Measurements from ENCODE around the gene CMTM4. TPM values are rescaled to one million over a fixed set of nuclear protein-coding genes. Genes with fewer than 3 reads are reported as not detected.

The CMTM4 gene
- total and polyA plus RNA-seq, 2 of the 8 experiments (the other 6 are each of a cell fraction or from before 2014, with no cell fraction given) = 35.3 to 51.7 TPM

DNA sequence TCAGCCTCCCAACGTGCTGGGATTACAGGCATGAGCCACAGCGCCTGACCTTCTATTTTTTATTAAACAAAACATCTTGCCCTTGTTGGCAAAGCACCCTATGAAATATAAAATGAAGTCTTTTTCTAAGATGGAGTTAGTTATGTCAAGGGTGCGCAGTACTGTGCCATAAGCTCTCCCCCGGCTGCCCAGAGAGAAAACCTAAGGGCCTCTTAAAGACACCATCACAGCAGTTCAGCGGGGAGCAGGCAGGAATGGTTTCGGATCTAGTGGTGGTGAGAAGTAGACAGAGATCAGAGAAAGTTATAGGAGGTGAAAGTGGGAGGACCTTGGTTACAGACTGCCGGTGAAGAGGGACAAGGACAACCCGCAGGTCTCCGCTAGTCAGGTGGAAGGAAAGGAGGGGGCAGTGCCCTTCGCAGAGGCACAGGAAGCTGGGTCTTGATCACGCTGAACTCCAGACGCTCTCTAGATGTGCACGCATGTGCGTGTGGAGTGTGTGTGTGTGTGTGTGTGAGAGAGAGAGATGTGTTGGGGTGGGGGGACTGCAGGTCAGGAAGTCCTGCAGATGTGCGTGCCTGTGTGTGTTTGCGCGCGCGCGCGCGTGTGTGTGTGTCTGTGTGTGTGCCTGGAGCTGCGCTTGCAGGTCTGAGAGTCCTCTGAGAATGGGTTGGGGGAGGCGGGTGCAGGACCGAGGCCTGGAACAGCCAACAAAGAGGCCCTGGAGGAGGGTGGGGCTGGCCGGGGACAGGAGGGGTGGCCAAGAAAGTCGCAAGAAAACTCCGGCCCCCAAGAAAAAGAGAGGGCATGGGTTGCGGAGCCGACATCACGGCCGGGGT lies 92.8 kb downstream of the CMTM4 start (continued):
- TF ChIP-seq SUZ12 (IDR thresholded peaks at IDR 0.05; ENCODE audit: low read length) (no peak; the same call in 1 of the 2 replicates), JUN (IDR thresholded peaks at IDR 0.05; ENCODE audit: low read depth, low read length) (no peak), EGR1 (IDR thresholded peaks at IDR 0.05; ENCODE audit: borderline replicate concordance, low read depth, low read length) (no peak)
- TF ChIP-seq, protein P1, sequence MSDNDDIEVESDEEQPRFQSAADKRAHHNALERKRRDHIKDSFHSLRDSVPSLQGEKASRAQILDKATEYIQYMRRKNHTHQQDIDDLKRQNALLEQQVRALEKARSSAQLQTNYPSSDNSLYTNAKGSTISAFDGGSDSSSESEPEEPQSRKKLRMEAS (IDR thresholded peaks at IDR 0.05) = 0 out of 2 replicates have a peak, but pooled peaks have one; percentile 5
- TF ChIP-seq, protein P2, sequence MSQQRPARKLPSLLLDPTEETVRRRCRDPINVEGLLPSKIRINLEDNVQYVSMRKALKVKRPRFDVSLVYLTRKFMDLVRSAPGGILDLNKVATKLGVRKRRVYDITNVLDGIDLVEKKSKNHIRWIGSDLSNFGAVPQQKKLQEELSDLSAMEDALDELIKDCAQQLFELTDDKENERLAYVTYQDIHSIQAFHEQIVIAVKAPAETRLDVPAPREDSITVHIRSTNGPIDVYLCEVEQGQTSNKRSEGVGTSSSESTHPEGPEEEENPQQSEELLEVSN (IDR thresholded peaks at IDR 0.05) = no peak

Data from H1 (cell line).